ENCODE measurements around the gene PHF20. TPM values are rescaled to one million over a fixed set of nuclear protein-coding genes. Genes with fewer than 3 reads are reported as not detected.

The PHF20 gene
- total and polyA plus RNA-seq, 2 of the 13 experiments (the other 11 are each of a cell fraction or from before 2014, with no cell fraction given), result 22.8 to 34.1 TPM

GRCh38 chr20:35952080-35952479 lies 180.3 kb downstream of the PHF20 start (continued):
- TF ChIP-seq ZSCAN25 (CRISPR knock-in tag; IDR thresholded peaks at IDR 0.05) (0 out of 2 replicates have a peak, but pooled peaks have one; percentile 37), ZBTB33 (CRISPR knock-in tag; IDR thresholded peaks at IDR 0.05) (peak; percentile 64)

GRCh38 chr20:35952480-35953386 lies 180.9 kb downstream of the PHF20 start:
- ATAC-seq (no peak; the same call in 2 of the 3 replicates), DNase-seq (ENCODE audit: low spot score) (peak; percentile 66), FAIRE-seq (peak; percentile 12)
- intact Hi-C loops (cut with micrococcal nuclease; ENCODE audit: unreplicated experiment), result no loop called here
- peak overlapping the region; percentile 97 for H3K27ac ChIP-seq (ENCODE audit: extremely low read length, insufficient read depth, low read length)
- 49% methylated on average over 6 of the region's 6 CpGs for WGBS (ENCODE audit: low lambda C conversion rate)
- H3K79me2 ChIP-seq (ENCODE audit: insufficient read depth, low read length), result peaks cover 18% of the 10 kb centered on the region
- H3K4me3 ChIP-seq (replicated peaks in 1 of 3; ENCODE audit: insufficient read depth in 1 of 3, low read depth in 2 of 3, low read length in 3 of 3), result peak overlapping the region; percentile 86 to 99 (median 97)
- peak overlapping the region; percentile 87 for H3K4me2 ChIP-seq (ENCODE audit: low read depth, low read length)
- peaks cover 30% of the 10 kb centered on the region for H3K4me1 ChIP-seq (ENCODE audit: insufficient read depth, low read length)
- no TSS peak for BruUV-seq (replicated peaks)
- no peaks in the 10 kb centered on the region; a peak in 1 of 5 replicates for H3K27me3 ChIP-seq (ENCODE audit: control insufficient read depth in 1 of 2, insufficient read depth in 2 of 2, low read length in 2 of 2)
- no peaks in the 10 kb centered on the region for H3K9me3 ChIP-seq (ENCODE audit: low read length)
- H3K9ac ChIP-seq (ENCODE audit: insufficient read depth, low read depth, low read length), result peak overlapping the region; percentile 99
- no peak overlapping the region for H2AFZ ChIP-seq (ENCODE audit: low read length)
- in situ Hi-C loops (cut with HindIII; ENCODE audit: extremely low pct_ligation_motif_present, low pct_unique_long_range_greater_than_20kb), result no loop called here
- ChIA-PET POLR2A (interaction anchor here (0.9 to 4.3 kb wide), 11 partner anchors 9 to 413 kb away, joined by 3 to 72 read pairs (median 14); partner anchors contain the start of genes ERGIC3 and RBM39), CTCF (ENCODE audit: low intra/inter-chr PET ratio, low total read pairs) (interaction anchor here (1.0 kb wide), 1 partner anchor 20 kb away, joined by 5 read pairs; no protein-coding TSS in a partner anchor)
- peaks cover 4% of the 10 kb centered on the region in 2 experiments; a peak in 4 of 5 replicates for H3K36me3 ChIP-seq (replicated peaks in 1 of 2; ENCODE audit: control insufficient read depth in 1 of 2, insufficient read depth in 2 of 2, low read length in 2 of 2)
- peaks cover 5% of the 10 kb centered on the region; the same call in 1 of the 2 replicates for H4K20me1 ChIP-seq (ENCODE audit: insufficient read depth, low read length)
- TF ChIP-seq ARNT2 (CRISPR knock-in tag; IDR thresholded peaks at IDR 0.05; ENCODE audit: low read depth) (0 out of 2 replicates have a peak, but pooled peaks have one; percentile 7), KLF12 (CRISPR knock-in tag; IDR thresholded peaks at IDR 0.05; ENCODE audit: borderline replicate concordance) (peak; percentile 55; the same call in 1 of the 2 replicates), NFE2L1 (CRISPR knock-in tag; IDR thresholded peaks at IDR 0.05; ENCODE audit: borderline replicate concordance) (no peak), ASH2L (IDR thresholded peaks at IDR 0.05; ENCODE audit: insufficient read length, low read depth, low read length) (no peak), NFRKB (IDR thresholded peaks at IDR 0.05) (no peak), ZNF564 (CRISPR knock-in tag; IDR thresholded peaks at IDR 0.05) (no peak), KAT8 (CRISPR knock-in tag; IDR thresholded peaks at IDR 0.05) (no peak), RARG (CRISPR knock-in tag; IDR thresholded peaks at IDR 0.05; ENCODE audit: low read depth) (no peak), MIER3 (CRISPR knock-in tag; IDR thresholded peaks at IDR 0.05; ENCODE audit: borderline replicate concordance) (0 out of 2 replicates have a peak, but pooled peaks have one; percentile 33), ESRRA (CRISPR knock-in tag; IDR thresholded peaks at IDR 0.05; ENCODE audit: low read depth) (no peak), DBP (CRISPR knock-in tag; IDR thresholded peaks at IDR 0.05; ENCODE audit: not compliant biosample characterization) (peak; percentile 41), KDM2A (CRISPR knock-in tag; IDR thresholded peaks at IDR 0.05; ENCODE audit: borderline replicate concordance, low read depth) (0 out of 2 replicates have a peak, but pooled peaks have one; percentile 30), ATF7-NPFF (CRISPR knock-in tag; IDR thresholded peaks at IDR 0.05; ENCODE audit: low read depth) (peak; percentile 12; the same call in 1 of the 2 replicates), ZBTB7B (CRISPR knock-in tag; IDR thresholded peaks at IDR 0.05) (no peak), MBD4 (IDR thresholded peaks at IDR 0.05; ENCODE audit: borderline replicate concordance, low read length) (peak; percentile 72; the same call in 1 of the 2 replicates), FIP1L1 (IDR thresholded peaks at IDR 0.05; ENCODE audit: borderline replicate concordance, insufficient read depth, low read depth, low read length) (0 out of 2 replicates have a peak, but pooled peaks have one; percentile 24)
